Measurements from ENCODE around the gene LHB.
"Not testable (repeated sequence)": the region's sequence is repeated elsewhere in the genome, so short reads cannot be mapped to it uniquely, and the experiment has no call there.

LHB gene

DNA sequence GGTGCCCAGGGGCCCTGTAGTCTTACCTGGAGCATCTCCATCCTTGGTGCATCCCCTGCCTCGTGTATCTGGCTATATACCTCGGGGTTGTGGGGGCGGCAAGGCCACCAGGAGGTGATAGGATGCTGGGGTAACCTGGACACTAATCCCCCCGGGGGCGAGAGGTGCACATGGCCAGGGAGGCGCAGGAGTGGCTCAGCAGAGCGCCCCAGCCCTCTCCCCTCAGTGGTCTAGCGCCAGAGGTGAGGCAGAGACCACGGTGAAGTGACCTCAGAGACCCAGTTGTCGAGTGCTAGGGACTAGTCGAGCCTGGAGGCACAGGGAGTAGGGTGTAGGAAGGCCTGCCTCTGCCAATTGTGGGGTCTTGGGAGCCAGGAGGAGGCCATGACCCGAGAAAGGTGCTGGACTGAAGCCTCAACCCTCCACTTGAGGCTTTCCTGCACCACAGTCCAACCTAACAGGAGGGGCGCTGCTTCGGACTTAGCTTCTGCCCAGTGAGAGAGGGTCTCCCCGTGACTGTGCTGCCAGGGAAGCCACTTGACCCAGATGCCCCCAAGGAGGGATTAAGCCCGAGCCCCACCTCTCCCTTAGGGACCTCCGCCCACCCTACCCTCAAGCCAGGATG, at the start of gene LHB:
Gene LHB (minus strand): TSS at position 51 of the 625 bp plus-strand sequence. CDS start 10 bp downstream, at position 41.
- DNase-seq (ENCODE audit: low read depth), result no peak

DNA sequence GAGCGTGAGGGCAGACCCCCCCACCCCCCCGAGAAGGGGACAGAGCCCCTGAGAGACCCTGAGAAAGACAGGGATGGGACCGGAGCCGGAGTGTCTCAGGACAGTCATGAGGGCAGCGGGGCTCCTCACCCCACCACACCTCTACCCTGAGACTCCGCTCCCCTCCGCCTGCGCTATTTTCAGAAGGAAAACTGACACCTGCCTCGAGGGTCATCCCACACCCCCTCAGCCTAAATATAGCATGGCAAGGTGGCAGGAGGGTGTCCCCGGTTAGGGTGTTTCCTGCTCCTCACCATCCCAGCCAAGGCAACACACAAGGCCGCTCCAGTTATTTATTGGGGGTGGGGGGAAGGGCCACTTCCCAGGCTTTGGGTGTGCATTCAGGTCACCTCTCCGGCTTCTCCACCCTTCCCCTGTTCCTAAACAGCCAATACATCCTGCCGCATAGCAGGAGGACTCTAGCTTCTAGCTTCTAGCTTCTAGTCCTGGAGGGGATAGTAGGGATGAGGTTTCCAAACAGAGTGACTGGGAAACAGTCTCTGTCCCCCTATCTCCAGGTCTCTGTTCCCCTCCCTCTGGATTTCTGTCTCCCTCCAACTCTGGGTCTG, 49.1 kb upstream of the LHB start:
- no peak for DNase-seq (ENCODE audit: low read depth)

GRCh38 chr19:49064768-49065611, 48.1 kb upstream of the LHB start, which contains the start of gene NTF4:
NTF4 (minus strand) TSS chr19:49064818; CDS start chr19:49061997, 2,821 bp downstream.
- no peak for DNase-seq (ENCODE audit: low read depth)

DNA sequence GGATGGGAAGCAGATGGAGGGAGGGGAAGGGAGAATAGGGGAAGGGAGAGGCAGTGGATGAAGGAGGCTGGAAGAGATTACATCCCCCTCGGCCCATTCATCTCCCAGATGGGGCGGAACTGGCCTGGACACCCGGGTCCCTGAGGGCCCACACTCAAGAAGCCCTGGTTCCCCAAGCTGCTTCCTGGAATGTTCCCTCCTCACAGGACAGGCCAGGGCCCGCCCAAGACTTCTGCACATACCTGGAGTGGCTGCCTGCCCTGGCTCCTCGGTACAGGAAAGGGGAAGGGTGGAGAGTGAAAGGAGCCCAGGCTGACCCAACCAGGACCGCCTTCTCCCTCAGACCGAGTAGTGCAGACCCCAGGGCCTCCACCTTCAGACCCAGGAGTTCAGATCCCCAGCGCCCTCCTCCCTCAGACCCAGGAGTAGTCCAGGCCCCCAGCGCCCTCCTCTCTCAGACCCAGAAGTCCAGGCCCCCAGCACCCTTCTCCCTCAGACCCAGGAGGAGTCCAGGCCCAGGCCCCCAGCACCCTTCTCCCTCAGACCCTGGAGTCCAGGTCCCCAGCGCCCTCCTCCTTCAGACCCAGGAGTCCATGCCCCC, 47.2 kb upstream of the LHB start:
- DNase-seq (ENCODE audit: low read depth), result no peak

DNA sequence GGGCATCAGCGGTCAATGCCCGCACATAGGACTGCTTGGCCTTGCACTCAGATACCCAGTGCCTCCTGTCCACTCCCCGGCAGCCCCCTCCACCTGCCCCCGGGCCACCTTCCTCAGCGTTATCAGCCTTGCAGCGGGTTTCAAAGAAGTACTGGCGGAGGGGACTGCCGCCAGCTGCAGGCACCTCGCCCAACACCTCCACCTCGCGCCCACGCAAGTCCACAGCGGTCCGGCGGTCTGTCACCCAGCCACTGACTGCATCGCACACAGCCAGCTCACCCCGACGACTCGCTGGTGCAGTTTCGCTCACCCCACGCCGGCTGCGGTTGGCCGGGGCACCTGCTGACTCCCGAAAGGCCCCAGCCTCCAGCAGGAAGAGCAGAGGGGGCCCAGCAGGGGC, 44.6 kb upstream of the LHB start:
- no peak for DNase-seq (ENCODE audit: low read depth)

DNA sequence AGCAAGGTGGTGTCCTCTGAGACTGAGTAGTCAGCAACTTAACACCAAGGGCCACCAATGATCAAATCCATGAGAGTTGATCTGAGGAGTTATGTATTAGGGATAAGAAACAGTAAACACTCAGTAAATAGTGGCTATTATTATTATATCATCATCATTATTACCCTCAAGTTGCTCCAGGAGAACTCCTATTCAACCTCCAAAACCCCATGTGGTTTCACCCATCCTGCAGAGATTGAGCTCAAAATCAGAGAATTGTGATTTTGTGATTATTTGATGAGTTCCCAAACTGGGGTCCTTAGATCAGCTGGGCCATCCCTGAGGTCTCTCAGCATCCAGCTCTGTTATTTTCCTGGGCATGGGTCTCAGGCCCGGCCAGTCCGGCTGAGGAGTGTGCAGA, 44.1 kb upstream of the LHB start:
- no peak for DNase-seq (ENCODE audit: low read depth)

- DNase-seq (ENCODE audit: low read depth), result no peak
Measured at GRCh38 chr19:49059053-49059452, 42.2 kb upstream of the LHB start.

DNA sequence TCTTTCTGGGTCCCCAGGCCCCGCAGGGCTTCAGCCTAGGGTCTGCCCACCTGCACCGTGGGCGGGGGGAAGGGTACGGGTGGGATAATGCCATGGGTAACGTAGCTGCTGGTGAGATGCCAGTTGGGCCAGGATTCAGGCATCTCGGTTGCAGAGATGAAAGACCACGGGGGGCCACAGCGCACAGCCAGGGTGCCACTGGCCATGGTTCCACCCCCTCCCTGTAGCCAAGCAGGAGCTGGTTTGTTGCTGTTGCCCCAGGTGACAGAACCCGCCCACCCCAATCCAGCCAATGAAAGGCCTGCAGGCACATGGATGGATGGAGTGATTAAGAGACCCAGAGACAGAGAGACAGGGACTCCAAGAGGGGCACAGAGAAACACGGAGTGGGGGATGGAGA, 41.7 kb upstream of the LHB start:
- no peak for DNase-seq (ENCODE audit: low read depth)

GRCh38 chr19:49057636-49058234, 40.8 kb upstream of the LHB start, which contains the start of gene CGB7:
CGB7 (minus strand) TSS chr19:49057749; CDS start chr19:49055375, 2,374 bp downstream.
- DNase-seq (ENCODE audit: low read depth), result no peak

DNA sequence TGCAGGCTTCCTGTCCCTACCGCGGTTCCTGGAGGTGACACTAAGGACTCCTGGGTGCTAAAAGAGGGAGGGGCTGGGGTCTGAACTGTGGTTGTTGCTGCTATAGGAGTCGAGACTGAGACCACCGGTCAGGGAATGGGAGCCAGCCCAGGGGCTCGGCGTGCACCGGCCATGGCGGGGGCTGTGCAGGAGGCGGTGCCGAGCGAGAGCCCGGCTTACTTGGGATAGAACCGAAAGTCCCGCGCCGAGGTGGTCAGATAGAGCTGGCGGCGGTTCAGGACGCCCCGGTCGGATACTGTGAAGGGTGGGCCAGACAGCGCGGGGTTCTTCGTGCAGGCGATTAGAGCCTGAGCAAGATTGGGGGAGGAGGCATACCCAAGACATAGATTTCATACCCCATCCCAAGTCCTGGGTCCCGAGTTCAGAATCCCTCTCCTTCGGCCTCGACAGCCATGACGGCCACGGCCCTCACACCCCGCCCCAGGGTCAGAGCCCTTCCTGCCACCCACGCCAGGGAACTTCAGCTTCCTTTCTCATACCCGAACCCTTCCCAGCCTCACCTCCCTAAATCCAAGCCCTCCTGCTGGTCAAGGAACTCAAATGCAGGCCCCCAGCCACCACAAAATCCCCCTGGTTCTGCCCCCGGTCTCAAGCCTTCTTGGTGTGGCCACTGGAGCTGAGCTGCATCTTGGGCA, 40.2 kb upstream of the LHB start:
- DNase-seq (ENCODE audit: low read depth), result not testable (repeated sequence)

- no peak for DNase-seq (ENCODE audit: low read depth)
Measured at GRCh38 chr19:49056101-49056901, 39.4 kb upstream of the LHB start.

DNA sequence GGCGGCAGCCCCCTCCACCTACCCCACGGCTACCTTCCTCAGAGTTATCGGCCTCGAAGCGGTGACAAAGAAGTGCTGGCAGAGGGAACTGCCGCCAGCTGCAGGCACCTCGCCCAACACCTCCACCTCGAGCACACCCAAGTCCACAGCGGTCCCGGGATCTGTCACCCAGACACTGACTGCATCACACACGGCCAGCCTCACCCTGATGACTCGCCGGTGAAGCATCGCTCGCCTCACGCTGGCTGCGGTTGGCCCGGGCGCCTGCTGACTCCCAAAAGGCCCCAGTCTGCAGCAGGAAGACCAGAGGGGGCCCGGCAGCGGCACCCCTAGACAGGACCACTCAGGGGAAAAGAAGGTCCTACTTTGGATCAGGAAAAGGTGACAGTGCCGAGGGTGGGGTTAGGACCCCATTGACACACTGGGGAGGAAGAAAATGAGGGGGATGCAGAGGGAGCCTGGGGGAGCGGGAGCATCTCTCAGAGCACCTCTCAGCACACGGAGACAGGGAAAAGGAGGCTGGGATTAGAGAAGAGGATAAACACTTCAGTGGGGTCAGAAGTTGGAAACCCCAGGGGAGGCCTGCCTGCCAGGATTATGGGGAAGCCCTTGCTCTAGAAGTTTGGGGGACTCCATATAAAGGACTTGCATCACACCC, 33.6 kb upstream of the LHB start:
- not testable (repeated sequence) for DNase-seq (ENCODE audit: low read depth)

DNA sequence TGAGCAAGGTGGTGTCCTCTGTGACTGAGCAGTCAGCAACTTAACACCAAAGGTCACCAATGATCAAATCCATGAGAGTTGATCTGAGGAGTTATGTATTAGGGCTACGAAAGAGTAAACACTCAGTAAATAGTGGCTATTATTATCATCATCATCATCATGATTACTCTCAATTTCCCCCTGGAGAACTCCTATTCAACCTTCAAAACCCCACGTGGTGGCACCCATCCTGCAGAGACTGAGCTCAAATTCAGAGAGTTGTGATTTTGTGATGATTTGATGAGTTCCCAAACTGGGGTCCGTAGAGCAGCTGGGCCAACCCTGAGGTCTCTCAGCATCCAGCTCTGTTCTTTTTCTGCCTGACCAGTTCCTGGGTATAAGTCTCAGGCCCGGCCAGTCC, 32.9 kb upstream of the LHB start:
- DNase-seq (ENCODE audit: low read depth), result not testable (repeated sequence)

DNA sequence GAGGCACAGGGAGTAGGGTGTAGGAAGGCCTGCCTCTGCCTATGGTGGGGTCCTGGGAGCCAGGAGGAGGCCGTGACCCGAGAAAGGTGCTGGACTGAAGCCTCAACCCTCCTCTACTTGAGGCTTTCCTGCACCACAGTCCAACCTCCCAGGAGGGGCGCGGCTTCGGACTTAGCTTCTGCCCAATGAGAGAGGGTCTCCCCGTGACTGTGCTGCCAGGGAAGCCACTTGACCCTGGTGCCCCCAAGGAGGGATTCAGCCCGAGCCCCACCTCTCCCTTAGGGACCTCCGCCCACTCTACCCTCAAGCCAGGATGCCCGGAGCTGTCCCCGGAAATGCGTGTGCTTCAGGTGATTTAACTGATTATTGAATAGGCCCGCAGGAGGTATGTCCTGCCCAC, 32.1 kb upstream of the LHB start, which contains the start of gene CGB8:
Gene CGB8 (minus strand): TSS at position 101 of the 400 bp plus-strand sequence. CDS start 372 bp downstream, outside the sequence.
- not testable (repeated sequence) for DNase-seq (ENCODE audit: low read depth)

- DNase-seq (ENCODE audit: low read depth), result not testable (repeated sequence)
Measured at GRCh38 chr19:49043548-49043947, 26.7 kb upstream of the LHB start, which contains the start of gene CGB5. CGB5 (plus strand) TSS chr19:49043848; CDS start chr19:49044210, 362 bp downstream.

DNA sequence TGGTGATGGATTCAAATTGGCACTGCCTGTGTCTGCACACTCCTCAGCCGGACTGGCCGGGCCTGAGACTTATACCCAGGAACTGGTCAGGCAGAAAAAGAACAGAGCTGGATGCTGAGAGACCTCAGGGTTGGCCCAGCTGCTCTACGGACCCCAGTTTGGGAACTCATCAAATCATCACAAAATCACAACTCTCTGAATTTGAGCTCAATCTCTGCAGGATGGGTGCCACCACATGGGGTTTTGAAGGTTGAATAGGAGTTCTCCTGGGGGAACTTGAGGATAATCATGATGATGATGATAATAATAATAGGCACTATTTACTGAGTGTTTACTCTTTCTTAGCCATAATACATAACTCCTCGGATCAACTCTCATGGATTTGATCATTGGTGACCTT, 25.8 kb upstream of the LHB start:
- not testable (repeated sequence) for DNase-seq (ENCODE audit: low read depth)

GRCh38 chr19:49042177-49042576, 25.3 kb upstream of the LHB start:
- no peak for DNase-seq (ENCODE audit: low read depth)

- not testable (repeated sequence) for DNase-seq (ENCODE audit: low read depth)
Measured at GRCh38 chr19:49039736-49040135, 22.8 kb upstream of the LHB start.

DNA sequence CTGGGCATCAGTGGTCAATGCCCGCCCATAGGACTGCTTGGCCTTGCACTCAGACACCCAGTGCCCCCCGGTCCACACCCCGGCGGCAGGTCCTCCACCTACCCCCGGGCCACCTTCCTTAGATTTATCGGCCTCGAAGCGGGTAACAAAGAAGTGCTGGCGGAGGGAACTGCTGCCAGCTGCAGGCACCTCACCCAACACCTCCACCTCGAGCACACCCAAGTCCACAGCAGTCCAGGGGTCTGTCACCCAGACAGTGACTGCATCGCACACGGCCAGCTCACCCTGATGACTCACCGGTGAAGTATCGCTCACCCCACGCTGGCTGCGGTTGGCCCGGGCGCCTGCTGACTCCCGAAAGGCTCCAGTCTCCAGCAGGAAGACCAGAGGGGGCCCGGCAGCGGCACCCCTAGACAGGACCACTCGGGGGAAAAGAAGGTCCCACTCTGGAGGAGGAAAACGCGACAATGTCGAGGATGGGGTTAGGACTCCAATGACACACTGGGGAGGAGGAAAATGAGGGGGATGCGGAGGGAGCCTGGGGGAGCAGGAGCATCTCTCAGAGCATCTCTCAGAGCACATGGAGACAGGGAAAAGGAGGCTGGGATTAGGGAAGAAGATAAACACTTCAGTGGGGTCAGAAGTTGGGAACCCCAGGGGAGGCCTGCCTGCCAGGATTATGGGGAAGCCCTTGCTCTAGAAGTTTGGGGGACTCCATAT, 21.8 kb upstream of the LHB start:
- DNase-seq (ENCODE audit: low read depth), result not testable (repeated sequence)
